Measurements from ENCODE around the gene SSC5D.
A peak's percentile ranks its signal among the peaks of the same experiment; 100 is the strongest.

The SSC5D gene

DNA sequence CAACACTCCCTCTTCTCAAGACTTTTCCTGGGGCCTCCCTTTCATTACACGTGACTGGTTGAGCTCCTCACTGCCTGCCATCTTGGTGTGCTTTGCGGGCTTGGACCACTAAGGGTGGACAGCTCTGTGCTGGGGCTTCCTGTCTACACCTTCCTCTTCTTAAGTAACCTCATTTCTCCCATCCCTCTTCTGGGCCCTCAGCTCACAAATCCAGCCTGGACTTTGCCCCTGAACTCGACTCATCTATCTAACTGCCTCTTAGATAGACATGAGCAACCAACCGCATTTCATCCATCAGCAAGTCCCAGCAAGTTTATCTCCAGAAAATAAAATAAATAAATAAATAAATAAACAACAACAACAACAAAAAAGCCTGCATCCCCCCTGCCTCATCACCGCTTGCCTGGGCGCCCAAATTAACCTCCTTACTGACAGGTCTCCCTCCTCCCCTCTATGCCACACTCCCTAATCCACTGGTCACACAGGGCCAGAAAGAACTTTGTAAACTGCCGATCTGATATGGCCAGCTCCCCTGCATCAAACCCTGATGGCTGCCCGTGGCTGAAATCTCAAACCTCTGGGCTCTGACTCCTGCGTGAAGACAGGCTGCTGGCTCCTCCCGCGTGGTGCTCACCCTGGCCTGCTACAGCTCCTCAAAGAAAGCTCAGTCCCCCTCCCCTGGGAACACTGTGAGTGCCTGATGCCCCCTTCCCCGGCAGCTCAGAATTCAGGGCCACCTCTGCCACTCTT is 34.5 kb upstream of the SSC5D start:
- ChIA-PET CTCF (interaction anchor here (0.8 to 3.0 kb wide), 14 partner anchors 10 to 365 kb away, joined by 3 to 24 read pairs (median 5); partner anchors contain the start of genes SHISA7 and ZNF628), POLR2A (interaction anchor here (1.2 kb wide), 1 partner anchor 23 kb away, joined by 3 read pairs; the partner anchor contains the start of gene ZNF628)
- TF ChIP-seq, protein P1, sequence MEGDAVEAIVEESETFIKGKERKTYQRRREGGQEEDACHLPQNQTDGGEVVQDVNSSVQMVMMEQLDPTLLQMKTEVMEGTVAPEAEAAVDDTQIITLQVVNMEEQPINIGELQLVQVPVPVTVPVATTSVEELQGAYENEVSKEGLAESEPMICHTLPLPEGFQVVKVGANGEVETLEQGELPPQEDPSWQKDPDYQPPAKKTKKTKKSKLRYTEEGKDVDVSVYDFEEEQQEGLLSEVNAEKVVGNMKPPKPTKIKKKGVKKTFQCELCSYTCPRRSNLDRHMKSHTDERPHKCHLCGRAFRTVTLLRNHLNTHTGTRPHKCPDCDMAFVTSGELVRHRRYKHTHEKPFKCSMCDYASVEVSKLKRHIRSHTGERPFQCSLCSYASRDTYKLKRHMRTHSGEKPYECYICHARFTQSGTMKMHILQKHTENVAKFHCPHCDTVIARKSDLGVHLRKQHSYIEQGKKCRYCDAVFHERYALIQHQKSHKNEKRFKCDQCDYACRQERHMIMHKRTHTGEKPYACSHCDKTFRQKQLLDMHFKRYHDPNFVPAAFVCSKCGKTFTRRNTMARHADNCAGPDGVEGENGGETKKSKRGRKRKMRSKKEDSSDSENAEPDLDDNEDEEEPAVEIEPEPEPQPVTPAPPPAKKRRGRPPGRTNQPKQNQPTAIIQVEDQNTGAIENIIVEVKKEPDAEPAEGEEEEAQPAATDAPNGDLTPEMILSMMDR (IDR thresholded peaks at IDR 0.05; ENCODE audit: insufficient read depth, low read length, missing control alignments), result no peak
- H3K4me3 ChIP-seq (ENCODE audit: low read depth, low read length), result no peak overlapping the region
- DNase-seq (ENCODE audit: low read depth, low spot score), result no peak

DNA sequence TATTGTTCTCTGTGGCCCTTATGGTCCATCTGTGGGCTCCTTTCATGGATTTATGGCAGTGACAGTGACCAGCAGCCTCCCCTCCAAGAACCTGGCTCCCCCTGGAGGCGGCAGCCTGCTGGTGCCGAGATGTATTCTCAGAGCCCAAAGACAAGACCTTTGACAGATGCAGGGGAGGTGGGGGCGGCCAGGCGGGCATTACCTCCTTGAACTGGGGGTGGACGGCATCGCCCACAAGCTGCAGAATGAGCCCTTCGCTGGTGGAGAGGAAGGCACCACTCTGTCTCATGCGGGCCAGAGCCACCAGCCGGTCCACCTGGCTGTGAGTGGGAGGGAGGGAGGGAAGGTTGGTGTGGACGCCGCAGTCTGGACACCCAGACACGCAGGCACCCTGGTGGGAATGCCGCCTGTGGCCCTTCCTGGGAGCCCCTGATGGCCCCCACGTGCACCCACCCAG is 33.4 kb upstream of the SSC5D start:
- no peak overlapping the region for H3K4me3 ChIP-seq (ENCODE audit: low read depth, low read length)
- TF ChIP-seq, protein P1 (IDR thresholded peaks at IDR 0.05; ENCODE audit: insufficient read depth, low read length, missing control alignments), result peak; percentile 77
- POLR2A ChIA-PET, result no interaction called here
- CTCF ChIA-PET, result interaction anchor here (1.7 to 3.0 kb wide), 4 partner anchors 12 to 314 kb away, joined by 5 to 24 read pairs (median 14); no protein-coding TSS in a partner anchor
- DNase-seq (ENCODE audit: low read depth, low spot score), result no peak

DNA sequence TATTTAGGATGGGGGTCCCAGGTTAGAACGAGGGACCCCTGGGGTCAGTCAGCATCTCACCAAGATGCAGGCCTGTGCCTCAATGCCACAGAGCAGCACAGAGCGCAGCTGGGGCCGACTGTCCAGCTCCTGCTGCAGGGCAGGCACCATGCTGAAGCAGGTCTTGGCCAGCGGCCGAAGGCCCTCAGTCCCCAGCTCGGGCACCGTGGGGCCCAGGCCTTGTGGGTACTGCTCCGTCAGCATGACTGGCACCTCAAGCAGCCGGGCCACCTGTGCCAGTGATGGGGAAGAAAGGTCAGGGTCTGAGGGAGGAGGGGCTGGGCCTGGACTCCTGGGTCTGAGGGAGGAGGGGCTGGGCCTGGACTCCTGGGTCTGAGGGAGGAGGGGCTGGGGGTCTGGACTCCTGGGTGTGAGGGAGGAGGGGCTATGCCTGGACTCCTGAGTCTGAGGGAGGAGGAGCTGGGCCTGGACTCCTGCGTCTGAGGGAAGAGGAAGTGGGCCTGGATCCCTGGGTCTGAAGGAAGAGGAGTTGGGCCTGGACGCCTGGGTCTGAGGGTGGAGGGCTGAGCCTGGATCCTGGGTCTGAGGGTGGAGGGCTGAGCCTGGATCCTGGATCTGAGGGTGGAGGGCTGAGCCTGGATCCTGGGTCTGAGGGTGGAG is 32.5 kb upstream of the SSC5D start:
- DNase-seq (ENCODE audit: low read depth, low spot score), result no peak
- CTCF ChIA-PET, result interaction anchor here (0.8 to 1.3 kb wide), 2 partner anchors 38 to 48 kb away, joined by 3 read pairs; no protein-coding TSS in a partner anchor
- POLR2A ChIA-PET, result no interaction called here
- no peak overlapping the region for H3K4me3 ChIP-seq (ENCODE audit: low read depth, low read length)
- TF ChIP-seq, protein P1 (IDR thresholded peaks at IDR 0.05; ENCODE audit: insufficient read depth, low read length, missing control alignments), result no peak

DNA sequence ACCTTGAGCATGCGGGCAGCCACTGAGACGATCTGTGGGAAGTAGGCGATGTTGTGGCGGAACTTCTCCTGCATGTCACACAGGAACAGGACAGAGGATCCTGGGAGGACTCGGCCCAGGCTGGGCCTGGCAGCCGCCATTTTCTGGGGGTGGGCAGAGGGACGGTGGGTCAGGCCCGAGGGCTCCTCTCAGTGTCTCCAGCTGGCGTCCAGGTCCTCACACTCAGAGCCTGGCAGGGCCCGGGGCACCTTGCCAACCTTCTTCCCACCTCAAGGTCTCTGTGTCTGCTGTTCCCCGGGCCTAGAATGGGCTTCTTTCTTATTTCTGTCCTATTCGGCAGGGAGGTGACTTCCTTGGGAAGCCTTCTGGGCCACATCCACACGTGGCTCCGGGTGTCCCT is 31.9 kb upstream of the SSC5D start:
- ChIA-PET CTCF (interaction anchor here (0.8 to 1.3 kb wide), 2 partner anchors 38 to 48 kb away, joined by 3 read pairs; no protein-coding TSS in a partner anchor), POLR2A (no interaction called here)
- TF ChIP-seq, protein P1 (IDR thresholded peaks at IDR 0.05; ENCODE audit: insufficient read depth, low read length, missing control alignments), result no peak
- H3K4me3 ChIP-seq (ENCODE audit: low read depth, low read length), result no peak overlapping the region
- no peak for DNase-seq (ENCODE audit: low read depth, low spot score)

DNA sequence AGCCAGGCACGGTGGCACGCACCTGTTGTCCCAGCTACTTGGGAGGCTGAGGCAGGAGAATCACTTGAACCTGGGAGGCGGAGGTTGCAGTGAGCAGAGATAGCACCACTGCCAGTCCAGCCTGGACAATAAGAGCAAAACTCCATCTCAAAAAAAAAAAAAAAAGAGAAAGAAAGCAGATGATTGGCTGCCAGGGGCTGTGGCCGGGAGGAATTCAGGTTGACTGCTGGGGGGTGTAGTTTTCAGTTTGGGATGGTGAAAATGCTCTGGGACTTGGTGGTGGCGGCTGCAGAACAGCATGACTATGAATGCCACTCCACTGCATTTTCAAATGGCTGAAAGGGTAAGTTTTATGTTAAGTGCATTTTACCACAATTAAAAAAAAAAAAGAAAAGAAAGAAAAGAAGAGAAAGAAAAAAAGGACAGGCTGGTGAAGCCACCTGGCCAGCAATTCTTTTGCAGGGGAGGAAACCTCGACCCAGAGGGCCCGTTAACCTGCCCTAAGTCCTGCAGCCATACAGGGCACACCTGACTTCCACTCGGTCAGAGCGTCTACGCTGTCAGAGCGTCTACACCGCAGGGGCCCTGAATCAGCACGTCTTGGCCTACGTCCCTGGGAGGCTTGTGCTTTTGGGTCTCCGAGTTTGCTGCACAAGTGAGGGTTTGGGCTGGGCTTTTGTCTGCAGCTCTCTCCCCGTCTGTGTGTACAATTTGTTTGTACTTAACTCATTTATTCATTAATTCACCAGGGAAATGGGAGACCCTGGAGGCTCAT is 30.4 kb upstream of the SSC5D start:
- no peak for DNase-seq (ENCODE audit: low read depth, low spot score)
- ChIA-PET CTCF (interaction anchor here (1.2 to 3.4 kb wide), 3 partner anchors 10 to 157 kb away, joined by 3 to 30 read pairs (median 25); no protein-coding TSS in a partner anchor), POLR2A (no interaction called here)
- TF ChIP-seq, protein P1 (IDR thresholded peaks at IDR 0.05; ENCODE audit: insufficient read depth, low read length, missing control alignments), result no peak
- no peak overlapping the region for H3K4me3 ChIP-seq (ENCODE audit: low read depth, low read length)

Measured in AG04449 (cell line).